Astrocyte of the cerebellum (primary cell): ENCODE data around the gene DIAPH3.

Experiments
- DNase-seq: peaks from one replicate; pipeline ENCODE4 v3.0.0-alpha.2; 2011; ENCODE audit warnings: low read depth
- H3K4me3 ChIP-seq: 2 replicates; pipeline ENCODE4 v1.5.1; 2011; ENCODE audit warnings: mild to moderate bottlenecking, low read depth, low read length, moderate library complexity
- CTCF ChIP-seq: IDR thresholded peaks from 2 replicates; pipeline ENCODE4 v1.5.1; 2012; ENCODE audit warnings: low read length, low read depth, moderate library complexity, mild to moderate bottlenecking; ENCODE audit errors: missing control alignments
- in situ Hi-C: cut with HindIII; loops from 2 replicates; pipeline ENCODE4 v1.10.0; 2017; ENCODE audit warnings: low sequenced_read_pairs

DIAPH3 gene

GRCh38 chr13:59690857-59691500 lies 472.7 kb downstream of the DIAPH3 start:
- in situ Hi-C loops = no loop called here
- H3K4me3 ChIP-seq = no peak overlapping the region
- DNase-seq = no peak
- no peak for TF ChIP-seq CTCF

GRCh38 chr13:59689057-59689456 lies 474.7 kb downstream of the DIAPH3 start:
- no peak overlapping the region for H3K4me3 ChIP-seq
- no peak for TF ChIP-seq CTCF
- no peak for DNase-seq
- in situ Hi-C loops = no loop called here

GRCh38 chr13:59686798-59687394 lies 476.8 kb downstream of the DIAPH3 start:
- TF ChIP-seq CTCF = no peak
- in situ Hi-C loops = no loop called here
- DNase-seq = no peak
- H3K4me3 ChIP-seq = no peak overlapping the region

- no peak for TF ChIP-seq CTCF
- no peak overlapping the region for H3K4me3 ChIP-seq
- in situ Hi-C loops = no loop called here
- DNase-seq = no peak
Observed at GRCh38 chr13:59684105-59684504, 479.6 kb downstream of the DIAPH3 start.

- no peak for DNase-seq
- in situ Hi-C loops = no loop called here
- TF ChIP-seq CTCF = no peak
- no peak overlapping the region for H3K4me3 ChIP-seq
Observed at GRCh38 chr13:59681636-59682311, 482.0 kb downstream of the DIAPH3 start.

- TF ChIP-seq CTCF = peak; percentile 73
- DNase-seq = peak; percentile 13
- in situ Hi-C loops = no loop called here
- H3K4me3 ChIP-seq = no peak overlapping the region
Observed at GRCh38 chr13:59680429-59681024, 483.2 kb downstream of the DIAPH3 start.
